Endothelial cell of umbilical vein (primary cell): ENCODE data around the gene PLXDC2. TPM values are rescaled to one million over a fixed set of nuclear protein-coding genes. Genes with fewer than 3 reads are reported as not detected.

ENCODE experiments used
- BruUV-seq: library from RNA; stranded (reverse); fragments of 400-500 nt; replicated peaks from 2 replicates; lab custom pipeline; 2021; lab: Mats Ljungman, UMichigan
- CTCF ChIA-PET: fragments of 300-600, 350-600 bp; sonication (Branson Sonifier 250); formaldehyde crosslinking; loops from one replicate; lab custom pipeline; 2021; ENCODE audit warnings: antibody characterized with exemption, inconsistent platforms; lab: Charles Lee
- POLR2A ChIA-PET: fragments of 300-600, 350-600 bp; sonication (Branson Sonifier 250); formaldehyde crosslinking; loops from one replicate; lab custom pipeline; 2021; ENCODE audit warnings: antibody characterized with exemption, inconsistent platforms; lab: Charles Lee
- DNase-seq: peaks from one replicate; pipeline ENCODE4 v3.0.0-alpha.2; 2011; ENCODE audit warnings: low read depth, low spot score
- FAIRE-seq: peaks from 2 replicates; lab custom pipeline; 2011; peaks lifted over from hg19 to GRCh38; lab: Jason Lieb, UNC
- H2AFZ ChIP-seq: 2 replicates; pipeline ENCODE4 v1.6.0; 2012; ENCODE audit warnings: low read depth, low read length, control low read depth, inconsistent platforms
- H3K27ac ChIP-seq: 2 replicates; pipeline ENCODE4 v1.5.1; 2011; ENCODE audit warnings: low read depth, mild to moderate bottlenecking, control low read depth, low read length, moderate library complexity; ENCODE audit not compliant: insufficient read depth
- H3K27me3 ChIP-seq, 2 experiments: 2 replicates each; pipeline versions ENCODE4 v1.6.0 to v1.6.1; 2011; ENCODE audit warnings: low read length in 2 of 2, mixed read lengths in 1 of 2; ENCODE audit not compliant: control insufficient read depth in 2 of 2, insufficient read depth in 2 of 2
- H3K36me3 ChIP-seq, 2 experiments: 2 replicates in 1 of 2; 3 replicates in 1 of 2; pipeline ENCODE4 v1.5.1; 2011; ENCODE audit warnings: low read length in 2 of 2, mild to moderate bottlenecking in 1 of 2, moderate library complexity in 1 of 2; ENCODE audit not compliant: control insufficient read depth in 2 of 2, insufficient read depth in 2 of 2; ENCODE audit errors: extremely low read depth in 1 of 2
- H3K4me1 ChIP-seq: 3 replicates; pipeline ENCODE4 v1.5.1; 2011; ENCODE audit warnings: mild to moderate bottlenecking, low read length; ENCODE audit not compliant: control insufficient read depth, insufficient read depth; ENCODE audit errors: extremely low read depth
- H3K4me2 ChIP-seq: 2 replicates; pipeline ENCODE4 v1.6.1; 2011; ENCODE audit warnings: low read length, control low read depth, mixed read lengths; ENCODE audit not compliant: insufficient read depth
- H3K4me3 ChIP-seq, 3 experiments: fragments of 200-600 bp in 1 of 3; sonication (generic), shearing (Covaris generic) in 1 of 3; replicated peaks in 1 of 3; 2 replicates each; pipeline ENCODE4 v1.5.1; 2011 to 2016; ENCODE audit warnings: control low read depth in 3 of 3, low read length in 3 of 3, mild to moderate bottlenecking in 2 of 3, inconsistent platforms in 1 of 3, low read depth in 1 of 3, moderate library complexity in 1 of 3; ENCODE audit not compliant: insufficient read depth in 1 of 3
- H3K79me2 ChIP-seq: 2 replicates; pipeline ENCODE4 v1.6.0; 2012; ENCODE audit warnings: low read length, inconsistent platforms; ENCODE audit not compliant: control insufficient read depth, insufficient read depth
- H3K9ac ChIP-seq: replicated peaks from 2 replicates; pipeline ENCODE3; 2011; ENCODE audit warnings: low read length, control low read depth; ENCODE audit not compliant: insufficient read depth; ENCODE audit errors: extremely low read depth
- H3K9me1 ChIP-seq: replicated peaks from 3 replicates; pipeline ENCODE4 v1.6.0; 2011; ENCODE audit warnings: mild to moderate bottlenecking, low read length; ENCODE audit not compliant: control insufficient read depth, insufficient read depth; ENCODE audit errors: extremely low read depth
- H3K9me3 ChIP-seq: replicated peaks from 2 replicates; pipeline ENCODE4 v1.5.1; 2012; ENCODE audit warnings: low read length, inconsistent platforms; ENCODE audit not compliant: control insufficient read depth, insufficient read depth
- H4K20me1 ChIP-seq: replicated peaks from 2 replicates; pipeline ENCODE3; 2011; ENCODE audit warnings: mild to moderate bottlenecking, low read length; ENCODE audit not compliant: control insufficient read depth, insufficient read depth; ENCODE audit errors: extremely low read depth
- EZH2 ChIP-seq: IDR thresholded peaks from 2 replicates; pipeline ENCODE4 v1.6.1; 2012; ENCODE audit warnings: borderline replicate concordance, low read depth, mild to moderate bottlenecking, moderate library complexity, low read length, inconsistent platforms; ENCODE audit not compliant: severe bottlenecking
- FOS ChIP-seq: IDR thresholded peaks from 2 replicates; pipeline ENCODE4 v1.6.1; 2011; ENCODE audit warnings: mild to moderate bottlenecking, low read length, moderate library complexity, borderline replicate concordance; ENCODE audit not compliant: insufficient read depth
- GATA2 ChIP-seq: IDR thresholded peaks from 2 replicates; pipeline ENCODE4 v1.7.0; 2011; ENCODE audit warnings: low read depth, mild to moderate bottlenecking, moderate library complexity, mixed read lengths, low read length; ENCODE audit not compliant: insufficient read length, insufficient read depth
- JUN ChIP-seq: IDR thresholded peaks from 2 replicates; pipeline ENCODE4 v1.6.1; 2011; ENCODE audit warnings: borderline replicate concordance, low read depth; ENCODE audit not compliant: insufficient read length, insufficient read depth
- MYC ChIP-seq: IDR thresholded peaks from one replicate; pipeline ENCODE4 v1.6.1; 2011; ENCODE audit warnings: mild to moderate bottlenecking, low read depth, low read length
- POLR2A ChIP-seq: IDR thresholded peaks from 2 replicates; pipeline ENCODE4 v1.6.1; 2012; ENCODE audit warnings: low read depth, mild to moderate bottlenecking, control low read depth, low read length
- POLR2AphosphoS5 ChIP-seq: IDR thresholded peaks from 2 replicates; pipeline ENCODE4 v1.6.1; 2012; ENCODE audit warnings: low read depth, mild to moderate bottlenecking, control low read depth, low read length, moderate library complexity; ENCODE audit not compliant: insufficient read depth
- dilution Hi-C: fragments of 300-500 bp; cut with MboI; formaldehyde crosslinking; loops from one replicate; pipeline ENCODE4 v1.15.0; 2019; ENCODE audit warnings: low sequenced_read_pairs; ENCODE audit not compliant: extremely low pct_ligation_motif_present
- intact Hi-C: fragments of 100-400 bp; cut with micrococcal nuclease; formaldehyde crosslinking; loops from one replicate; pipeline ENCODE4 v1.10.0; 2022
- polyA plus RNA-seq, 4 experiments: library from polyadenylated mRNA; depleted of rRNA in 3 of 4; stranded (reverse) in 3 of 4; unstranded in 1 of 4; fragments of >200 nt; gene quantifications; 2 replicates each; pipeline versions ENCODE4 v1.2.1 to v1.2.3, GENCODE V29; 2011 to 2012; ENCODE audit warnings: missing spikeins in 1 of 4
- total RNA-seq: library from RNA; stranded (reverse); gene quantifications from 2 replicates; pipeline ENCODE4 v1.2.3, GENCODE V29; 2021
- TF ChIP-seq, protein P1 (sequence below): IDR thresholded peaks from 2 replicates; pipeline ENCODE4 v1.6.1; 2011; ENCODE audit not compliant: insufficient read depth, insufficient read length
- TF ChIP-seq, protein P2 (sequence below), 2 donors: IDR thresholded peaks; 1 replicate in 1 of 2; 2 replicates in 1 of 2; pipeline ENCODE4 v1.5.1; 2011; ENCODE audit warnings: low read length in 2 of 2, mild to moderate bottlenecking in 2 of 2, moderate library complexity in 2 of 2, control low read depth in 1 of 2, inconsistent platforms in 1 of 2, low read depth in 1 of 2; ENCODE audit not compliant: insufficient read depth in 1 of 2; ENCODE audit errors: extremely low read depth in 1 of 2

PLXDC2 gene
- total and polyA plus RNA-seq, 2 donors (not counting 3 experiments of a cell fraction or from before 2014, with no cell fraction given), result 0.32 to 1.2 TPM

DNA sequence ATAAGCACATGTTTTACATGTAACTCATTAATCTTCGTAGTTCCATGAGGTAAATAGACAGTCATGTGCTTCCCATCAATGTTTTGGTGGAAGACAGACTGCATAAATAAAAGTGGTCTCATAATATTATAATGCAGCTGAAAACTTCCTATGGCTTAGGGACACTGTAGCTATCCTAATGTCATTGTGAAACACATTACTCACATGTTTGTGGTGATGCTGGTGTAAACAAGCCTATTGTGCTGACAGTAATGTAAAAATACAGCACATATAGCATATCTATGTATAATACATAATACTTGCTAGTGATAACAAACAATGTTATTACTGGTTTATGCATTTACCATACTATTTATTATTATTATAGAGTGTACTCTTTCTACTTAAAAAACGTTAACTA, 37.2 kb upstream of the PLXDC2 start:
- Histone ChIP-seq H3K36me3 (no peaks in the 10 kb centered on the region), H3K4me2 (no peak overlapping the region), H3K9me3 (no peaks in the 10 kb centered on the region), H3K4me3 (no peak overlapping the region), H3K9me1 (no peaks in the 10 kb centered on the region), H4K20me1 (no peaks in the 10 kb centered on the region), H3K4me1 (no peaks in the 10 kb centered on the region), H3K27me3 (no peaks in the 10 kb centered on the region), H2AFZ (no peak overlapping the region), H3K79me2 (no peaks in the 10 kb centered on the region), H3K27ac (no peak overlapping the region), H3K9ac (no peak overlapping the region)
- DNase-seq (no peak), FAIRE-seq (no peak)
- CTCF ChIA-PET, result no interaction called here
- TF ChIP-seq EZH2 (no peak), GATA2 (no peak), POLR2AphosphoS5 (no peak), MYC (no peak), FOS (no peak), POLR2A (no peak), JUN (no peak)
- TF ChIP-seq, protein P1, sequence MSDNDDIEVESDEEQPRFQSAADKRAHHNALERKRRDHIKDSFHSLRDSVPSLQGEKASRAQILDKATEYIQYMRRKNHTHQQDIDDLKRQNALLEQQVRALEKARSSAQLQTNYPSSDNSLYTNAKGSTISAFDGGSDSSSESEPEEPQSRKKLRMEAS, result no peak
- TF ChIP-seq, protein P2, sequence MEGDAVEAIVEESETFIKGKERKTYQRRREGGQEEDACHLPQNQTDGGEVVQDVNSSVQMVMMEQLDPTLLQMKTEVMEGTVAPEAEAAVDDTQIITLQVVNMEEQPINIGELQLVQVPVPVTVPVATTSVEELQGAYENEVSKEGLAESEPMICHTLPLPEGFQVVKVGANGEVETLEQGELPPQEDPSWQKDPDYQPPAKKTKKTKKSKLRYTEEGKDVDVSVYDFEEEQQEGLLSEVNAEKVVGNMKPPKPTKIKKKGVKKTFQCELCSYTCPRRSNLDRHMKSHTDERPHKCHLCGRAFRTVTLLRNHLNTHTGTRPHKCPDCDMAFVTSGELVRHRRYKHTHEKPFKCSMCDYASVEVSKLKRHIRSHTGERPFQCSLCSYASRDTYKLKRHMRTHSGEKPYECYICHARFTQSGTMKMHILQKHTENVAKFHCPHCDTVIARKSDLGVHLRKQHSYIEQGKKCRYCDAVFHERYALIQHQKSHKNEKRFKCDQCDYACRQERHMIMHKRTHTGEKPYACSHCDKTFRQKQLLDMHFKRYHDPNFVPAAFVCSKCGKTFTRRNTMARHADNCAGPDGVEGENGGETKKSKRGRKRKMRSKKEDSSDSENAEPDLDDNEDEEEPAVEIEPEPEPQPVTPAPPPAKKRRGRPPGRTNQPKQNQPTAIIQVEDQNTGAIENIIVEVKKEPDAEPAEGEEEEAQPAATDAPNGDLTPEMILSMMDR (IDR thresholded peaks at IDR 0.05; ENCODE audit: extremely low read depth in 1 of 2, insufficient read depth in 1 of 2, low read depth in 1 of 2, low read length in 2 of 2), result no peak
- intact Hi-C loops (no loop called here), dilution Hi-C loops (no loop called here)
- no TSS peak for BruUV-seq
- POLR2A ChIA-PET, result no interaction called here
